RPMI7951 (cell line): Measurements from ENCODE around the gene CLIP2. TPM values are rescaled to one million over a fixed set of nuclear protein-coding genes. Genes with fewer than 3 reads are reported as not detected.
"Not testable (repeated sequence)": the region's sequence is repeated elsewhere in the genome, so short reads cannot be mapped to it uniquely, and the experiment has no call there.

ENCODE experiments used
- DNase-seq: peaks from one replicate; pipeline ENCODE4 v3.0.0-alpha.2; 2012; ENCODE audit warnings: low read depth
- total RNA-seq: library from RNA; depleted of rRNA; stranded (reverse); fragments of >200 nt; shearing (Covaris generic); gene quantifications from 2 replicates; pipeline ENCODE4 v1.2.3, GENCODE V29; 2014; rRNA removed

CLIP2 gene
- total RNA-seq = 7.8 and 12.0 TPM in 2 replicates

GRCh38 chr7:74289018-74289658 is at the start of gene CLIP2:
CLIP2 (plus strand) TSS chr7:74289407; CDS start chr7:74317547, 28,140 bp downstream.
- DNase-seq = peak; percentile 85

GRCh38 chr7:74240482-74240881 is 48.7 kb upstream of the CLIP2 start:
- DNase-seq = no peak

GRCh38 chr7:74242122-74242443 is 47.1 kb upstream of the CLIP2 start:
- no peak for DNase-seq

GRCh38 chr7:74246497-74246896 is 42.7 kb upstream of the CLIP2 start:
- no peak for DNase-seq

- no peak for DNase-seq
Measured at GRCh38 chr7:74248156-74248555, 41.1 kb upstream of the CLIP2 start.

GRCh38 chr7:74249058-74249457 is 40.1 kb upstream of the CLIP2 start:
- not testable (repeated sequence) for DNase-seq

- DNase-seq = no peak
Measured at GRCh38 chr7:74252893-74253292, 36.3 kb upstream of the CLIP2 start.

GRCh38 chr7:74253331-74253730 is 35.9 kb upstream of the CLIP2 start:
- DNase-seq = no peak

- DNase-seq = no peak
Measured at GRCh38 chr7:74253835-74254128, 35.4 kb upstream of the CLIP2 start.

GRCh38 chr7:74254129-74254857 is 34.9 kb upstream of the CLIP2 start, which contains the start of gene RFC2:
RFC2 (minus strand) TSS chr7:74254399; CDS start chr7:74254383, 16 bp downstream.
- peak; percentile 97 for DNase-seq

- no peak for DNase-seq
Measured at GRCh38 chr7:74254858-74255379, 34.3 kb upstream of the CLIP2 start.

- DNase-seq = not testable (repeated sequence)
Measured at GRCh38 chr7:74255461-74255860, 33.7 kb upstream of the CLIP2 start.

- DNase-seq = peak; percentile 49
Measured at GRCh38 chr7:74256491-74257408, 32.5 kb upstream of the CLIP2 start.

GRCh38 chr7:74258639-74259038 is 30.6 kb upstream of the CLIP2 start:
- no peak for DNase-seq

GRCh38 chr7:74262639-74263398 is 26.4 kb upstream of the CLIP2 start:
- DNase-seq = no peak

GRCh38 chr7:74263399-74264120 is 25.6 kb upstream of the CLIP2 start:
- no peak for DNase-seq

- no peak for DNase-seq
Measured at GRCh38 chr7:74266191-74266963, 22.8 kb upstream of the CLIP2 start.

GRCh38 chr7:74267756-74268565 is 21.2 kb upstream of the CLIP2 start:
- DNase-seq = no peak

- DNase-seq = peak; percentile 80
Measured at GRCh38 chr7:74269757-74270277, 19.4 kb upstream of the CLIP2 start.
